Neural cell (in vitro differentiated cells): ENCODE measurements around the gene SDCCAG8. TPM values are rescaled to one million over a fixed set of nuclear protein-coding genes. Genes with fewer than 3 reads are reported as not detected.

Source experiments
- H2AFZ ChIP-seq: fragments of 200-600, 300-800 bp; sonication (generic), shearing (Covaris generic); 2 replicates; pipeline ENCODE4 v1.6.0; 2014; ENCODE audit warnings: low read depth, mild to moderate bottlenecking, antibody characterized with exemption, low read length, moderate library complexity
- H3F3A ChIP-seq: fragments of 200-600 bp; shearing (Covaris generic); 2 replicates; pipeline ENCODE4 v1.6.1; 2016; ENCODE audit warnings: mild to moderate bottlenecking, moderate library complexity, mixed read lengths, antibody characterized with exemption, low read length; ENCODE audit not compliant: insufficient read depth, poor library complexity, severe bottlenecking
- H3K27ac ChIP-seq: fragments of 200-600, 300-800 bp; sonication (generic), shearing (Covaris generic); 2 replicates; pipeline ENCODE4 v1.5.1; 2014; ENCODE audit warnings: mild to moderate bottlenecking, low read length, moderate library complexity
- H3K27me3 ChIP-seq: fragments of 300-800, 200-600 bp; sonication (generic), shearing (Covaris generic); 2 replicates; pipeline ENCODE4 v1.6.0; 2014; ENCODE audit warnings: mild to moderate bottlenecking, low read depth, low read length, moderate library complexity; ENCODE audit not compliant: insufficient read depth
- H3K36me3 ChIP-seq: fragments of 300-800, 200-600 bp; sonication (generic), shearing (Covaris generic); 2 replicates; pipeline ENCODE4 v1.5.1; 2014; ENCODE audit warnings: mild to moderate bottlenecking, antibody characterized with exemption, low read length, moderate library complexity; ENCODE audit not compliant: insufficient read depth
- H3K4me2 ChIP-seq: fragments of 300-800, 200-600 bp; sonication (generic), shearing (Covaris generic); 2 replicates; pipeline ENCODE4 v1.6.0; 2014; ENCODE audit warnings: mild to moderate bottlenecking, low read length
- H3K4me3 ChIP-seq: fragments of 300-800, 200-600 bp; sonication (generic), shearing (Covaris generic); 2 replicates; pipeline ENCODE4 v1.5.1; 2014; ENCODE audit warnings: mild to moderate bottlenecking, low read length, moderate library complexity
- H3K79me2 ChIP-seq: fragments of 200-600 bp; shearing (Covaris generic); replicated peaks from 2 replicates; pipeline ENCODE4 v1.6.0; 2014; ENCODE audit warnings: mild to moderate bottlenecking, low read length, moderate library complexity; ENCODE audit not compliant: insufficient read depth
- H3K9ac ChIP-seq: fragments of 300-800, 200-600 bp; sonication (generic), shearing (Covaris generic); 2 replicates; pipeline ENCODE4 v1.6.1; 2016; ENCODE audit warnings: mild to moderate bottlenecking, low read length, mixed read lengths
- H3K9me2 ChIP-seq: fragments of 200-600 bp; shearing (Covaris generic); 2 replicates; pipeline ENCODE4 v1.6.1; 2016; ENCODE audit warnings: mild to moderate bottlenecking, low read length, mixed read lengths; ENCODE audit not compliant: insufficient read depth
- H3K9me3 ChIP-seq: fragments of 200-600, 300-800 bp; sonication (generic), shearing (Covaris generic); 2 replicates; pipeline ENCODE4 v1.6.1; 2016; ENCODE audit warnings: mild to moderate bottlenecking, mixed run types, low read length, moderate library complexity, mixed read lengths
- H4K20me1 ChIP-seq: fragments of 200-600 bp; shearing (Covaris generic); 2 replicates; pipeline ENCODE4 v1.6.1; 2016; ENCODE audit warnings: mild to moderate bottlenecking, mixed run types; ENCODE audit not compliant: insufficient read depth
- EP300 ChIP-seq: fragments of 450-650 bp; conservative IDR thresholded peaks from 2 replicates; pipeline ENCODE4 v1.6.1; 2014; ENCODE audit warnings: antibody characterized with exemption, mild to moderate bottlenecking, moderate library complexity; ENCODE audit not compliant: poor library complexity, severe bottlenecking
- EZH2 ChIP-seq: fragments of 200-600, 300-800 bp; shearing (Covaris generic), sonication (generic); IDR thresholded peaks from 2 replicates; pipeline ENCODE4 v1.6.1; 2014; ENCODE audit warnings: antibody characterized with exemption, low read length, borderline replicate concordance, mild to moderate bottlenecking; ENCODE audit not compliant: insufficient read depth, poor library complexity, severe bottlenecking
- MXI1 ChIP-seq: fragments of 450-650 bp; conservative IDR thresholded peaks from 2 replicates; pipeline ENCODE4 v1.6.1; 2014; ENCODE audit warnings: antibody characterized with exemption, mild to moderate bottlenecking; ENCODE audit not compliant: poor library complexity, severe bottlenecking
- POLR2AphosphoS5 ChIP-seq: IDR thresholded peaks from 2 replicates; pipeline ENCODE4 v1.6.1; 2012
- RAD21 ChIP-seq: fragments of 450-650 bp; conservative IDR thresholded peaks from 2 replicates; pipeline ENCODE4 v1.6.1; 2014; ENCODE audit warnings: antibody characterized with exemption, mild to moderate bottlenecking, moderate library complexity
- SMC3 ChIP-seq: fragments of 450-650 bp; conservative IDR thresholded peaks from 2 replicates; pipeline ENCODE4 v1.6.1; 2014; ENCODE audit warnings: antibody characterized with exemption, mild to moderate bottlenecking, moderate library complexity; ENCODE audit not compliant: poor library complexity
- TAF1 ChIP-seq: IDR thresholded peaks from 2 replicates; pipeline ENCODE4 v1.6.1; 2012; ENCODE audit warnings: low read depth
- polyA plus RNA-seq: library from polyadenylated mRNA; depleted of rRNA; stranded (reverse); fragments of >200 nt; gene quantifications from 2 replicates; pipeline ENCODE4 v1.2.3, GENCODE V29; 2014
- TF ChIP-seq, protein P1 (sequence below): IDR thresholded peaks from 2 replicates; pipeline ENCODE4 v1.6.1; 2012; ENCODE audit warnings: borderline replicate concordance
- TF ChIP-seq, protein P2 (sequence below): fragments of 450-650 bp; IDR thresholded peaks from 2 replicates; pipeline ENCODE4 v1.5.1; 2014; ENCODE audit warnings: antibody characterized with exemption, mild to moderate bottlenecking, moderate library complexity; ENCODE audit not compliant: poor library complexity, severe bottlenecking

The SDCCAG8 gene
- polyA plus RNA-seq, 1 donor from 2014 or later = 32.2 TPM

DNA sequence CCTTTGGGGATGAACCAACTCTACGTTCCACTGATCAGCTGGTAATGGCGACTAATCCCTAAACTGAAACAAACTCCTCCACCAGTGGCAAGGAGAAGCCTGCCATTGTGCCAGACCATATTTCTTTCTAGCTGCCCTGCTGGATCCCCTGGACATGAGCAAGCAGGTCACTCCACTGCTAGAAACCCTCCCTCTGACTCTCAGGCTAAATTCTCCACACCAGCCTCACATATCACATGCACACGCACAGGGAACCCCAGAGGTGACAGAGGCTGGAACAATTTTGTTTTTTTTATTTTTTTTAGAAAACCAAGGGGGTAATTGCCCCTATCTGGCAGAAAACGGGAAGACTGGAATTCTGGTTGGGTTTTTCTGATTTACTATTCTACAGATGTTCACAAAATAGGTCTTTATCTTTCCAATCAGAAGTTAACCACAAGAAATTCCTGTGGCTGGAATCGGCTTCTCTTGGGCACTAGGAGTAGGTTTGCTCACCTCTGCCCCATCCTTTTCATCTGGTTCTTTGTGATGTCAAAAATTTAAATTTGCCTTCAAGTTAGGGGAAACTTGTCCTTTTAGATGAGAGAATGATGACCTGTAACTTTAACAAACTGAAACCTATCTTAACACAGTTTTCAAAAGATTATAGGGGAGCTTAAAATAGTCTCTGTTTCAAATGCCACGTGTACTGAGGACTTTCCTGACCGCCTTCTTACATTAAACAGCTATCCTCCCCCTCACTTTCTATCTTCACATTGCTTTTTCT, 258.1 kb downstream of the SDCCAG8 start:
- Histone ChIP-seq H3F3A (no peaks in the 10 kb centered on the region), H3K27me3 (no peaks in the 10 kb centered on the region), H3K9me3 (no peaks in the 10 kb centered on the region), H2AFZ (no peak overlapping the region), H3K79me2 (no peaks in the 10 kb centered on the region), H3K27ac (no peak overlapping the region), H3K4me2 (no peak overlapping the region), H3K36me3 (peaks cover 6% of the 10 kb centered on the region), H3K4me3 (no peak overlapping the region), H4K20me1 (no peaks in the 10 kb centered on the region), H3K9me2 (no peaks in the 10 kb centered on the region), H3K9ac (no peak overlapping the region)
- TF ChIP-seq EP300 (no peak), RAD21 (no peak), SMC3 (no peak)

DNA sequence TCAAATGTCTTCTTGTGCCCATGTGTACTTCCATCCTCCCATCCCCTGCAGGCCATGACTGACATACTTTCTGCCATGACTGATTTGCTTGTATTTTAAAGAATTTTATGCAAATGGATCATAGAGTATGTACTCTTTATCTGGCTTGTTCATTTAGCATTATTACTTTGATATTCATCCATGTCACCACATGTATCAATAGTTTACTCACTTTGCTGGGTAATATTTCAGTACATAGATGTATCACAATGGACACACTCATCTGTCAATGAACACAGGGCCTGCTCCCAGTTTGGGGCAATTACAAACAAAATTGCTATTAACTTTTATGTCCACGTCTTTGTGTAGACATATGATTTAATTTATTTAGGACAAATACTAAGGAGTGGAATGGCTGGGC, 259.1 kb downstream of the SDCCAG8 start:
- Histone ChIP-seq H3K27ac (no peak overlapping the region), H2AFZ (no peak overlapping the region), H3K27me3 (no peaks in the 10 kb centered on the region), H3K9me2 (no peaks in the 10 kb centered on the region), H3K79me2 (no peaks in the 10 kb centered on the region), H3K9ac (no peak overlapping the region), H3F3A (no peaks in the 10 kb centered on the region), H3K4me2 (no peak overlapping the region), H3K9me3 (no peaks in the 10 kb centered on the region), H3K4me3 (no peak overlapping the region), H4K20me1 (no peaks in the 10 kb centered on the region), H3K36me3 (peaks cover 6% of the 10 kb centered on the region)
- TF ChIP-seq POLR2AphosphoS5 = no peak
- no peak for TF ChIP-seq TAF1
- TF ChIP-seq RAD21 = no peak

DNA sequence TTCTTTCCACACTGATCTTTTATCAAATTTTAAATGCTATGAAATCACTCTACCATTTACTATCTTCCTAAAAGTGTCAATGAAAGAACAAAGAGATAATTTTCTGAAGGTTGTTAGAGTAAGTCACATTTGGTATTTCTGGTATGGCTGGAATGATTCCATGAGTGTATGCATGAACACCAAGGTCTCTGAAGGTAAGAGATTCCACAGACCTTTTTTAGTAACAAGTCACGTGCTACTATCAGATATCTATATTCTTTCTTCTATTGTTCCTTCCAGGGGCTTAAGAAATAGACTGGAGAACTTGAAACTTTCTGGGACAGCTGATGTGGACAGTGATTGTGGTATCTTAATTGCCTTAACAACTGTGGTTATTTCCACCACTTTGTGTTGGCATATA, 265.0 kb downstream of the SDCCAG8 start:
- H3K9ac ChIP-seq = no peak overlapping the region
- no peaks in the 10 kb centered on the region for H4K20me1 ChIP-seq
- H3K27me3 ChIP-seq = no peaks in the 10 kb centered on the region
- no peaks in the 10 kb centered on the region for H3K79me2 ChIP-seq
- H3K4me2 ChIP-seq = no peak overlapping the region
- no peak overlapping the region for H2AFZ ChIP-seq
- no peaks in the 10 kb centered on the region for H3K9me3 ChIP-seq
- no peak overlapping the region for H3K27ac ChIP-seq
- TF ChIP-seq SMC3 (no peak), MXI1 (no peak), EZH2 (no peak), POLR2AphosphoS5 (no peak), TAF1 (no peak), EP300 (no peak), RAD21 (no peak)
- TF ChIP-seq, protein P1, sequence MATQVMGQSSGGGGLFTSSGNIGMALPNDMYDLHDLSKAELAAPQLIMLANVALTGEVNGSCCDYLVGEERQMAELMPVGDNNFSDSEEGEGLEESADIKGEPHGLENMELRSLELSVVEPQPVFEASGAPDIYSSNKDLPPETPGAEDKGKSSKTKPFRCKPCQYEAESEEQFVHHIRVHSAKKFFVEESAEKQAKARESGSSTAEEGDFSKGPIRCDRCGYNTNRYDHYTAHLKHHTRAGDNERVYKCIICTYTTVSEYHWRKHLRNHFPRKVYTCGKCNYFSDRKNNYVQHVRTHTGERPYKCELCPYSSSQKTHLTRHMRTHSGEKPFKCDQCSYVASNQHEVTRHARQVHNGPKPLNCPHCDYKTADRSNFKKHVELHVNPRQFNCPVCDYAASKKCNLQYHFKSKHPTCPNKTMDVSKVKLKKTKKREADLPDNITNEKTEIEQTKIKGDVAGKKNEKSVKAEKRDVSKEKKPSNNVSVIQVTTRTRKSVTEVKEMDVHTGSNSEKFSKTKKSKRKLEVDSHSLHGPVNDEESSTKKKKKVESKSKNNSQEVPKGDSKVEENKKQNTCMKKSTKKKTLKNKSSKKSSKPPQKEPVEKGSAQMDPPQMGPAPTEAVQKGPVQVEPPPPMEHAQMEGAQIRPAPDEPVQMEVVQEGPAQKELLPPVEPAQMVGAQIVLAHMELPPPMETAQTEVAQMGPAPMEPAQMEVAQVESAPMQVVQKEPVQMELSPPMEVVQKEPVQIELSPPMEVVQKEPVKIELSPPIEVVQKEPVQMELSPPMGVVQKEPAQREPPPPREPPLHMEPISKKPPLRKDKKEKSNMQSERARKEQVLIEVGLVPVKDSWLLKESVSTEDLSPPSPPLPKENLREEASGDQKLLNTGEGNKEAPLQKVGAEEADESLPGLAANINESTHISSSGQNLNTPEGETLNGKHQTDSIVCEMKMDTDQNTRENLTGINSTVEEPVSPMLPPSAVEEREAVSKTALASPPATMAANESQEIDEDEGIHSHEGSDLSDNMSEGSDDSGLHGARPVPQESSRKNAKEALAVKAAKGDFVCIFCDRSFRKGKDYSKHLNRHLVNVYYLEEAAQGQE = no peak
- TF ChIP-seq, protein P2, sequence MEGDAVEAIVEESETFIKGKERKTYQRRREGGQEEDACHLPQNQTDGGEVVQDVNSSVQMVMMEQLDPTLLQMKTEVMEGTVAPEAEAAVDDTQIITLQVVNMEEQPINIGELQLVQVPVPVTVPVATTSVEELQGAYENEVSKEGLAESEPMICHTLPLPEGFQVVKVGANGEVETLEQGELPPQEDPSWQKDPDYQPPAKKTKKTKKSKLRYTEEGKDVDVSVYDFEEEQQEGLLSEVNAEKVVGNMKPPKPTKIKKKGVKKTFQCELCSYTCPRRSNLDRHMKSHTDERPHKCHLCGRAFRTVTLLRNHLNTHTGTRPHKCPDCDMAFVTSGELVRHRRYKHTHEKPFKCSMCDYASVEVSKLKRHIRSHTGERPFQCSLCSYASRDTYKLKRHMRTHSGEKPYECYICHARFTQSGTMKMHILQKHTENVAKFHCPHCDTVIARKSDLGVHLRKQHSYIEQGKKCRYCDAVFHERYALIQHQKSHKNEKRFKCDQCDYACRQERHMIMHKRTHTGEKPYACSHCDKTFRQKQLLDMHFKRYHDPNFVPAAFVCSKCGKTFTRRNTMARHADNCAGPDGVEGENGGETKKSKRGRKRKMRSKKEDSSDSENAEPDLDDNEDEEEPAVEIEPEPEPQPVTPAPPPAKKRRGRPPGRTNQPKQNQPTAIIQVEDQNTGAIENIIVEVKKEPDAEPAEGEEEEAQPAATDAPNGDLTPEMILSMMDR = no peak
- no peaks in the 10 kb centered on the region for H3K9me2 ChIP-seq
- H3K36me3 ChIP-seq = peaks cover 6% of the 10 kb centered on the region
- no peaks in the 10 kb centered on the region for H3F3A ChIP-seq
- no peak overlapping the region for H3K4me3 ChIP-seq
